Ishikawa (cell line): ENCODE results near the gene PEAK1.

ENCODE experiments used
- CEBPB ChIP-seq: IDR thresholded peaks from 2 replicates; pipeline ENCODE4 v1.6.1; 2012
- RAD21 ChIP-seq: IDR thresholded peaks from 2 replicates; pipeline ENCODE4 v1.6.1; 2012; ENCODE audit warnings: low read depth
- YY1 ChIP-seq: IDR thresholded peaks from 2 replicates; pipeline ENCODE4 v1.6.1; 2012; ENCODE audit warnings: low read depth
- TF ChIP-seq, protein P1 (sequence below): IDR thresholded peaks from 2 replicates; pipeline ENCODE4 v1.6.1; 2012; ENCODE audit warnings: low read depth, mild to moderate bottlenecking

DNA sequence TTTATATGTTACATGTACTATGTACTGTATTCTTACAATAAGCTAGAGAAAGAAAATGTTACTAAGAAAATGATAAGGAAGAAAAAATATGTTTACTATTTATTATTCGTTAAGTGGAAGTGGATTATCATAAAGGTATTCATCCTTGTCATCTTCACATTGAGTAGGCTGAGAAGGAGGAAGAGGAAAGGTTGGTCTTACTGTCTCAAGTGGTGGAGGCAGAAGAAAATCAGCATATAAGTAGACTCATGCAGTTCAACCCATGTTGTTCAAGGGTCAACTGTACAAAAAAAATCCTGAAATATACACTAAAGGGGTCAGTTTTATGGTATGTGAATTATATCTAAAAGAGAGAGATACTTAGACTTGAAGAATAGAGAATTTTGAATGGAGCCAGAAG is 6.5 kb upstream of the PEAK1 start:
- TF ChIP-seq CEBPB (no peak), RAD21 (no peak), YY1 (no peak)
- TF ChIP-seq, protein P1, sequence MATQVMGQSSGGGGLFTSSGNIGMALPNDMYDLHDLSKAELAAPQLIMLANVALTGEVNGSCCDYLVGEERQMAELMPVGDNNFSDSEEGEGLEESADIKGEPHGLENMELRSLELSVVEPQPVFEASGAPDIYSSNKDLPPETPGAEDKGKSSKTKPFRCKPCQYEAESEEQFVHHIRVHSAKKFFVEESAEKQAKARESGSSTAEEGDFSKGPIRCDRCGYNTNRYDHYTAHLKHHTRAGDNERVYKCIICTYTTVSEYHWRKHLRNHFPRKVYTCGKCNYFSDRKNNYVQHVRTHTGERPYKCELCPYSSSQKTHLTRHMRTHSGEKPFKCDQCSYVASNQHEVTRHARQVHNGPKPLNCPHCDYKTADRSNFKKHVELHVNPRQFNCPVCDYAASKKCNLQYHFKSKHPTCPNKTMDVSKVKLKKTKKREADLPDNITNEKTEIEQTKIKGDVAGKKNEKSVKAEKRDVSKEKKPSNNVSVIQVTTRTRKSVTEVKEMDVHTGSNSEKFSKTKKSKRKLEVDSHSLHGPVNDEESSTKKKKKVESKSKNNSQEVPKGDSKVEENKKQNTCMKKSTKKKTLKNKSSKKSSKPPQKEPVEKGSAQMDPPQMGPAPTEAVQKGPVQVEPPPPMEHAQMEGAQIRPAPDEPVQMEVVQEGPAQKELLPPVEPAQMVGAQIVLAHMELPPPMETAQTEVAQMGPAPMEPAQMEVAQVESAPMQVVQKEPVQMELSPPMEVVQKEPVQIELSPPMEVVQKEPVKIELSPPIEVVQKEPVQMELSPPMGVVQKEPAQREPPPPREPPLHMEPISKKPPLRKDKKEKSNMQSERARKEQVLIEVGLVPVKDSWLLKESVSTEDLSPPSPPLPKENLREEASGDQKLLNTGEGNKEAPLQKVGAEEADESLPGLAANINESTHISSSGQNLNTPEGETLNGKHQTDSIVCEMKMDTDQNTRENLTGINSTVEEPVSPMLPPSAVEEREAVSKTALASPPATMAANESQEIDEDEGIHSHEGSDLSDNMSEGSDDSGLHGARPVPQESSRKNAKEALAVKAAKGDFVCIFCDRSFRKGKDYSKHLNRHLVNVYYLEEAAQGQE, result no peak
